HAP-1 (cell line): ENCODE data around the gene C19orf18.
A peak's percentile ranks its signal among the peaks of the same experiment; 100 is the strongest.
"Not testable (repeated sequence)": the region's sequence is repeated elsewhere in the genome, so short reads cannot be mapped to it uniquely, and the experiment has no call there.

Source experiments
- DNase-seq, 2 experiments: peaks; one replicate each; pipeline ENCODE4 v3.0.0-alpha.2; 2016 to 2020; ENCODE audit warnings: low spot score in 2 of 2
- H3K27me3 ChIP-seq: fragments of 250-450 bp; sonication (Bioruptor Pico); 2 replicates; pipeline ENCODE4 v1.5.1; 2020; ENCODE audit warnings: low read depth, mild to moderate bottlenecking, moderate library complexity
- H3K36me3 ChIP-seq: fragments of 250-450 bp; sonication (Bioruptor Pico); replicated peaks from 2 replicates; pipeline ENCODE4 v1.5.1; 2020; ENCODE audit warnings: mild to moderate bottlenecking
- H3K4me1 ChIP-seq: fragments of 250-450 bp; sonication (Bioruptor Pico); 2 replicates; pipeline ENCODE4 v1.5.1; 2020; ENCODE audit warnings: mild to moderate bottlenecking
- H3K4me3 ChIP-seq: fragments of 250-450 bp; sonication (Bioruptor Pico); 2 replicates; pipeline ENCODE4 v1.5.1; 2020; ENCODE audit warnings: mild to moderate bottlenecking, moderate library complexity
- H3K9me3 ChIP-seq: fragments of 250-450 bp; sonication (Bioruptor Pico); 2 replicates; pipeline ENCODE4 v1.5.1; 2020; ENCODE audit warnings: mild to moderate bottlenecking, moderate library complexity
- in situ Hi-C: fragments of 300-500 bp; cut with MboI; formaldehyde crosslinking; loops from 3 replicates; pipeline ENCODE4 v1.14.3; 2020; ENCODE audit warnings: low sequenced_read_pairs, inconsistent platforms, mixed read lengths

Gene C19orf18

GRCh38 chr19:57974434-57974833 is at the start of gene C19orf18:
Gene C19orf18 (minus strand): TSS chr19:57974534. CDS start chr19:57974432, 102 bp downstream.
- Histone ChIP-seq H3K4me3 (no peak within 1 kb of the TSS), H3K4me1 (no peaks in the 10 kb centered on the region), H3K36me3 (no peaks in the 10 kb centered on the region), H3K9me3 (peaks cover 21% of the 10 kb centered on the region), H3K27me3 (no peaks in the 10 kb centered on the region)
- no peak for DNase-seq
- in situ Hi-C loops, result no loop called here

- no peaks in the 10 kb centered on the region for H3K9me3 ChIP-seq
- no peaks in the 10 kb centered on the region for H3K27me3 ChIP-seq
- no peaks in the 10 kb centered on the region for H3K36me3 ChIP-seq
- no peak for DNase-seq
- H3K4me1 ChIP-seq, result no peaks in the 10 kb centered on the region
- in situ Hi-C loops, result no loop called here
- H3K4me3 ChIP-seq, result no peak overlapping the region
Measured at GRCh38 chr19:58022283-58022660, 47.9 kb upstream of the C19orf18 start.

DNA sequence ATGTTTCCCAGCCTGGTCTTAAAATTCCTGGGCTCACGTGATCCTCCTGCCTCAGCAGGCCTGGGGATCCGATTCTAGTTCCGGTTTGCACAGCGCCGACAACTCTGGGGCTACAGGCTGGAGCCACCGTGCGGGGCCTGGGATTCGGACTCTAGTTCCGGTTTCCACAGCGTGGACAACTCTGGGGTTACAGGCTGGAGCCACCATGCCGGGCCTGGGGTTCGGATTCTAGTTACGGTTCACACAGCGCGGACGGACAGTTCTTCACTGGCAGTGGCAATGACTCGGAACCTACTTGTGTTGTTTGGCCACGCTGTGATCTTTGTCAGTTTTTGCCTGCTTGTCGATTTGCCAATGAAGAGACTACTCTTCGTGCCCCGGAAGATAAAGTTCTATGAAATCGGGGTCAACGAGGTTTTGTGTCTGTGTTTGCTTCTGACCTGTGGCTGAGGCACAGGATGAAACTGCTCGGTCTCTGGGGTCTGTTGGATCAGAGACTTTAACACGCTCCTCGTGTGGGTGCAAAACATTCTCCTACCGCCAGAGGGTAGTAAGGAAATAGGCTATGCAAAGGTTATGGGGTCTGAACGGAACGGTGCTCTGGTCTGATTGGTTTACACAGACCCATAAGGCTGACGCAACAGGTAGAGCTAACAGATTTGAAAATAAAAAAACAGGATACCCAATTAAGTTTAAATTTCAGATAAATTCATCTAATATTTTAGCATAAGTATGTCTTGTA is 47.4 kb upstream of the C19orf18 start:
- Histone ChIP-seq H3K4me3 (no peak overlapping the region), H3K4me1 (no peaks in the 10 kb centered on the region), H3K27me3 (no peaks in the 10 kb centered on the region), H3K9me3 (0 out of 2 replicates have a peak, but pooled peaks cover 2% of the 10 kb centered on the region), H3K36me3 (no peaks in the 10 kb centered on the region)
- in situ Hi-C loops, result no loop called here
- DNase-seq, result peak in 1 of 2 experiments; percentile 20

- H3K9me3 ChIP-seq, result 0 out of 2 replicates have a peak, but pooled peaks cover 2% of the 10 kb centered on the region
- no peak overlapping the region for H3K4me3 ChIP-seq
- no peaks in the 10 kb centered on the region for H3K36me3 ChIP-seq
- in situ Hi-C loops, result no loop called here
- no peaks in the 10 kb centered on the region for H3K4me1 ChIP-seq
- no peaks in the 10 kb centered on the region for H3K27me3 ChIP-seq
- DNase-seq, result no peak
Measured at GRCh38 chr19:58020129-58020528, 45.8 kb upstream of the C19orf18 start.

DNA sequence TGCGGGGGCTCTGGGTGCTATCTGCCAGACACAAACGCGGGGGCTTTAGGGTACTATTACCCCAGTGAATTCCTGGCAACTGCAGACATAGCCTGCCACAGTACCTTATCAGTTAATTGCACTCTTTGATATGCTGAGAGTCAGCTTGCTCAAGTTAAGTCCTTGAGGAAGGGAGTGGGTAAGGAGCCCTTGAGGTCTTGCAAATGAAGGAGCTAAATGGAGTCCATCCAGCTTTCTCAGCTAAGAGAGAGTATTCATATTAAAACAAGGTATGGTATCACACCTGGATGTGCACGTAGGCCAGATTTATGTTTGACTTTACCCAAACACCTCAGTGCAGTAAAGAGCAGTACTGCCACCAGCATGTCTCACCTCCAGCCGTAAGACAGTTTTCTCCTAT is 39.8 kb upstream of the C19orf18 start:
- Histone ChIP-seq H3K4me3 (no peak overlapping the region), H3K36me3 (no peaks in the 10 kb centered on the region), H3K4me1 (no peaks in the 10 kb centered on the region), H3K9me3 (0 out of 2 replicates have a peak, but pooled peaks cover 2% of the 10 kb centered on the region), H3K27me3 (no peaks in the 10 kb centered on the region)
- DNase-seq, result no peak
- in situ Hi-C loops, result no loop called here

GRCh38 chr19:58010507-58010906 is 36.2 kb upstream of the C19orf18 start:
- H3K9me3 ChIP-seq, result no peaks in the 10 kb centered on the region; the same call in 1 of the 2 replicates
- H3K36me3 ChIP-seq, result no peaks in the 10 kb centered on the region
- DNase-seq, result no peak
- no peaks in the 10 kb centered on the region for H3K4me1 ChIP-seq
- in situ Hi-C loops, result no loop called here
- H3K27me3 ChIP-seq, result no peaks in the 10 kb centered on the region
- H3K4me3 ChIP-seq, result no peak overlapping the region

- DNase-seq, result no peak
- in situ Hi-C loops, result no loop called here
- Histone ChIP-seq H3K27me3 (no peaks in the 10 kb centered on the region), H3K4me1 (no peaks in the 10 kb centered on the region), H3K9me3 (no peaks in the 10 kb centered on the region; the same call in 1 of the 2 replicates), H3K4me3 (no peak overlapping the region), H3K36me3 (no peaks in the 10 kb centered on the region)
Measured at GRCh38 chr19:58009666-58010301, 35.5 kb upstream of the C19orf18 start.

GRCh38 chr19:58009301-58009665 is 34.9 kb upstream of the C19orf18 start:
- in situ Hi-C loops, result no loop called here
- Histone ChIP-seq H3K4me3 (no peak overlapping the region), H3K4me1 (no peaks in the 10 kb centered on the region), H3K36me3 (no peaks in the 10 kb centered on the region), H3K9me3 (no peaks in the 10 kb centered on the region; the same call in 1 of the 2 replicates), H3K27me3 (no peaks in the 10 kb centered on the region)
- DNase-seq, result no peak

- H3K4me3 ChIP-seq, DNase-seq, in situ Hi-C loops, H3K36me3 ChIP-seq, H3K27me3 ChIP-seq, H3K9me3 ChIP-seq, H3K4me1 ChIP-seq: not testable (repeated sequence)
Measured at GRCh38 chr19:58008877-58009276, 34.5 kb upstream of the C19orf18 start.

DNA sequence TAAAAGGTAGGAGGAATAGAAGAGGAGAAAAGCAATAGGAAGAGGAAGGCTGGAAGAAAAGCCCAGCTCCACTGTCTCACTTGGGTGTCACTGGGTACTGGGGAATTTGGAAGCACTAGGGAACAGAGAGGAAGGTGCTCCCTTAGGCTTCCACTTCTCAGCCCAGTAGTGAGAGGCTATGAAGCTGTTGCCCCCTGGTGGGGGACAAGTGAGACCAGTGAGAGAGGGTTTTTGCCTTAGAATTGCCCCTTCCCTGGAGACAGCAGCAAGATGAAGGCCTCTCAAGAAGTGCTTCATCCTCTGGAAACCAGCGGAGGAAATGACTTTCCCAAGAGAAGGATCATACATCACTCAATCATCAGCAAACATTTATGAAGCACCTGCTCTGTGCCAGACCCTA is 33.0 kb upstream of the C19orf18 start:
- in situ Hi-C loops, result no loop called here
- no peaks in the 10 kb centered on the region for H3K27me3 ChIP-seq
- H3K4me1 ChIP-seq, result no peaks in the 10 kb centered on the region
- peaks cover 13% of the 10 kb centered on the region for H3K9me3 ChIP-seq
- no peak overlapping the region for H3K4me3 ChIP-seq
- DNase-seq, result no peak
- no peaks in the 10 kb centered on the region for H3K36me3 ChIP-seq

DNA sequence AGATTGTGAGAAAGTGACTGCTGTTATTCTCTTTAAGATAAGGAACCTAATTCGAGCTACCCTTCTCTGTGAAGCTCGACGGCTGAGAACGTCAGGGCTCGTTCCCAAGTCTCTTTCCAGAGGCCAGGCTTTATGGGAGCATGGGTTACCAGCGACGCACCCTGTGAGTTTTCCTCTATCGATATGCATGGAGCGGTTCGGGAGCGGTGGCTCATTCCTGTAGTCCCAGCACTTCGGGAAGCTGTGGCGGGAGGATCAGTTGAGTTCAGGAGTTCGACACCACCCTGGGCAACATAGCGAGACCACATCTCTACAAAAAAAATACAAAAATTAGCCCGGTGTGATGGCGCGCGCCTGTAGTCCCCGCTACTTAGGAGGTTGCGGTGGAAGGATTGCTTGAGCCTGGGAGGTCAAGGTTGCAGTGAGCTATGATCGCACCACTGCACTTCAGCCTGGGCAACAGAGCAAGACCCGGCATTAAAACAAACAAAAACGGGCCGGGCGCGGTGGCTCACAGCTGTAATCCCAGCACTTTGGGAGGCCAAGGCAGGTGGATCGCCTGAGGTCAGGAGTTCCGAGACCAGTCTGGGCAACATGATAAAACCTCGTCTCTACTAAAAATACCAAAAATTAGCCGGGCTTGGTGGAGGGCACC is 29.0 kb upstream of the C19orf18 start:
- peaks cover 3% of the 10 kb centered on the region; the same call in 1 of the 2 replicates for H3K36me3 ChIP-seq
- H3K9me3 ChIP-seq, result peaks cover 21% of the 10 kb centered on the region
- no peak for DNase-seq
- H3K4me1 ChIP-seq, result no peaks in the 10 kb centered on the region
- in situ Hi-C loops, result no loop called here
- no peaks in the 10 kb centered on the region for H3K27me3 ChIP-seq
- H3K4me3 ChIP-seq, result peak overlapping the region; percentile 61; the same call in 1 of the 2 replicates

DNA sequence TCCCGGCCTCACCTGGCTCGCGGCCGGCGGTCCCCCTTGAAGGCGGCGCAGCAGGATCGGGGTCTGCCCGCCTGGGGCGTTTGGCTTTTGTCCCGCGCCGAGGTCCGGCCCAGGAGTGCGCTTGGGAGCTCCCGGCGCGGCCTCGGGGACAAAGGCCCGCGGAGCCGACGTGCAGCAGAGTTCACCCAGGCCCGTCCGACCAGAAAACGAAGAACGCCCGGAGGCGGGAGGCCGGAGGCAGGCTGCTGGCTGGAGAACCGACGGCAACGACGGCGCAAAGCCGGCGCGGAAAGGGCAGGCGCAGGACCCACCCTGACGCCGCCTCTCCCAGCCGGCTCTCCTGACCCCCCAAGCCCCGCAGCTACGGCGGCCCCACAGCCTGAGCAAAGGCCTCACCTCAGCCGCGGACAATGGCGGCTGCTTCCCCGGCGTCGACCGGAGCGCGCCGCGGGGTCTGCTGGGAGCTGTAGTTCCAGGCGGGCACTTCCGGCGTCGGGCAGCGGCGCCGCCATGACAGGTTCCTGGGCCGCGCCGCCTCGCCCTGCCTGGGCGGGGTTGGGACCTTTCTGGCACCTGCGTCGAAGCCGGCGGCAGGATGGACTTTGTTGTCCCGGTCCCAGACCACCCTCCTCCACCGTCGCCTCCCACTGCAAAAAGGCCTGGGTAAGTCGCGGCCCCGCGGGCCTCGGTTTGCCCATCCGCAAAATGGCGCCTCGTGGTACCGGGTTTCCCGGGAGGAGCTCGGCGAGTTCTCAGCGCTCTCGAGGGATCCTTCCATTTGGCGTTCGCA is 28.2 kb upstream of the C19orf18 start, which contains the start of gene ZNF606:
ZNF606 (minus strand) TSS at position 437 of the 790 bp plus-strand sequence. CDS start 1,501 bp downstream, outside the sequence.
- in situ Hi-C loops, result no loop called here
- peaks cover 21% of the 10 kb centered on the region for H3K9me3 ChIP-seq
- DNase-seq, result peak; percentile 69 to 81
- H3K4me1 ChIP-seq, result no peaks in the 10 kb centered on the region
- H3K27me3 ChIP-seq, result no peaks in the 10 kb centered on the region
- peak within 1 kb of the TSS; percentile 61 for H3K4me3 ChIP-seq
- H3K36me3 ChIP-seq, result peaks cover 3% of the 10 kb centered on the region; the same call in 1 of the 2 replicates

- Histone ChIP-seq H3K27me3 (no peaks in the 10 kb centered on the region), H3K36me3 (peaks cover 3% of the 10 kb centered on the region; the same call in 1 of the 2 replicates), H3K4me1 (no peaks in the 10 kb centered on the region), H3K4me3 (peak overlapping the region; percentile 61), H3K9me3 (peaks cover 21% of the 10 kb centered on the region)
- DNase-seq, result no peak
- in situ Hi-C loops, result no loop called here
Measured at GRCh38 chr19:58001895-58002369, 27.6 kb upstream of the C19orf18 start.
